ENCODE data around the gene ARNT2. TPM values are rescaled to one million over a fixed set of nuclear protein-coding genes. Genes with fewer than 3 reads are reported as not detected.
"Not testable (repeated sequence)": the region's sequence is repeated elsewhere in the genome, so short reads cannot be mapped to it uniquely, and the experiment has no call there.

The ARNT2 gene
- total RNA-seq, 1 experiment from 2014 or later, result 3.1 TPM

- H3K36me3 ChIP-seq (replicated peaks; ENCODE audit: control insufficient read depth, insufficient read depth, low read length), result no peaks in the 10 kb centered on the region
- H3K27me3 ChIP-seq (ENCODE audit: control insufficient read depth, insufficient read depth, low read length), result no peaks in the 10 kb centered on the region
- no peak for DNase-seq
- H3K4me3 ChIP-seq (ENCODE audit: insufficient read depth, low read depth, low read length), result no peak overlapping the region
Measured at GRCh38 chr15:80639168-80639555, 235.0 kb downstream of the ARNT2 start.

- H3K36me3 ChIP-seq (replicated peaks; ENCODE audit: control insufficient read depth, insufficient read depth, low read length), result no peaks in the 10 kb centered on the region
- no peaks in the 10 kb centered on the region for H3K27me3 ChIP-seq (ENCODE audit: control insufficient read depth, insufficient read depth, low read length)
- no peak overlapping the region for H3K4me3 ChIP-seq (ENCODE audit: insufficient read depth, low read depth, low read length)
- no peak for DNase-seq
Measured at GRCh38 chr15:80640531-80641121, 236.4 kb downstream of the ARNT2 start.

- no peak overlapping the region for H3K4me3 ChIP-seq (ENCODE audit: insufficient read depth, low read depth, low read length)
Measured at GRCh38 chr15:80641384-80641783, 237.2 kb downstream of the ARNT2 start.

GRCh38 chr15:80643431-80643951, 239.3 kb downstream of the ARNT2 start:
- Histone ChIP-seq H3K27me3 (ENCODE audit: control insufficient read depth, insufficient read depth, low read length) (no peaks in the 10 kb centered on the region), H3K4me3 (ENCODE audit: insufficient read depth, low read depth, low read length) (no peak overlapping the region), H3K36me3 (replicated peaks; ENCODE audit: control insufficient read depth, insufficient read depth, low read length) (no peaks in the 10 kb centered on the region)
- no peak for DNase-seq

More at GRCh38 chr15:80641384-80641783, 237.2 kb downstream of the ARNT2 start:
- DNase-seq, result no peak
- H3K36me3 ChIP-seq (replicated peaks; ENCODE audit: control insufficient read depth, insufficient read depth, low read length), result no peaks in the 10 kb centered on the region
- H3K27me3 ChIP-seq (ENCODE audit: control insufficient read depth, insufficient read depth, low read length), result no peaks in the 10 kb centered on the region

- Histone ChIP-seq H3K27me3 (ENCODE audit: control insufficient read depth, insufficient read depth, low read length) (no peaks in the 10 kb centered on the region), H3K36me3 (replicated peaks; ENCODE audit: control insufficient read depth, insufficient read depth, low read length) (no peaks in the 10 kb centered on the region), H3K4me3 (ENCODE audit: insufficient read depth, low read depth, low read length) (no peak overlapping the region)
- DNase-seq, result no peak
Measured at GRCh38 chr15:80645494-80646065, 241.4 kb downstream of the ARNT2 start.

GRCh38 chr15:80647424-80647823, 243.2 kb downstream of the ARNT2 start:
- DNase-seq; H3K4me3 ChIP-seq (ENCODE audit: insufficient read depth, low read depth, low read length); H3K36me3 ChIP-seq (replicated peaks; ENCODE audit: control insufficient read depth, insufficient read depth, low read length); H3K27me3 ChIP-seq (ENCODE audit: control insufficient read depth, insufficient read depth, low read length): not testable (repeated sequence)

Other genes with a start within 250 kb of the ARNT2 start
- gene CTXND1, start 152.2 kb upstream of the ARNT2 start, total RNA-seq (2014; rRNA removed; shearing (Covaris generic)), result 0.15 TPM in 1 of 2 replicates, not detected in the other

All from H7 (cell line).